Measurements from ENCODE around the gene SIGMAR1. TPM values are rescaled to one million over a fixed set of nuclear protein-coding genes. Genes with fewer than 3 reads are reported as not detected.

The SIGMAR1 gene
- polyA plus RNA-seq, 4 donors, result 44.0 to 57.1 (median 49.5) TPM

Other genes starting within 250 kb of the SIGMAR1 start
- gene FAM219A, start 179.2 kb downstream of the SIGMAR1 start, polyA plus RNA-seq (ENCODE audit: insufficient read length in 4 of 4), result 10 to 100 TPM; 12.9 to 15.2 (median 13.4) TPM
- gene DNAI1, start 179.0 kb downstream of the SIGMAR1 start, polyA plus RNA-seq (ENCODE audit: insufficient read length in 4 of 4), result 1 to 10 TPM in 3 of 4 donors, under 1 TPM in 1; 0.99 to 5.7 (median 3.7) TPM
- gene ENHO, start 114.8 kb downstream of the SIGMAR1 start, polyA plus RNA-seq (ENCODE audit: insufficient read length in 4 of 4), result 1 to 10 TPM; 1.5 to 2.8 (median 2.1) TPM
- gene CNTFR, start 48.1 kb downstream of the SIGMAR1 start, polyA plus RNA-seq (ENCODE audit: insufficient read length in 4 of 4), result 10 to 100 TPM; 33.1 to 59.9 (median 47.4) TPM
- 10 to 100 TPM; 26.5 to 38.1 (median 30.7) TPM for gene RPP25L, start 25.7 kb downstream of the SIGMAR1 start, polyA plus RNA-seq (ENCODE audit: insufficient read length in 4 of 4)
- 100 to 1,000 TPM in 3 of 4 donors, 10 to 100 TPM in 1; 95.2 to 108 (median 103) TPM for gene DCTN3, start 17.3 kb downstream of the SIGMAR1 start, polyA plus RNA-seq (ENCODE audit: insufficient read length in 4 of 4)
- under 1 TPM in 3 of 4 donors, not detected in 1; 0.16 to 0.21 (median 0.19) TPM for gene ARID3C, start 8.7 kb downstream of the SIGMAR1 start, polyA plus RNA-seq (ENCODE audit: insufficient read length in 4 of 4)
- gene GALT, start 8.9 kb upstream of the SIGMAR1 start, polyA plus RNA-seq (ENCODE audit: insufficient read length in 4 of 4), result 10 to 100 TPM; 57.7 to 88.7 (median 70.9) TPM
- 10 to 100 TPM; 45.0 to 77.6 (median 68.5) TPM for gene IL11RA, start 14.4 kb upstream of the SIGMAR1 start, polyA plus RNA-seq (ENCODE audit: insufficient read length in 4 of 4)
- under 1 TPM in 3 of 4 donors, not detected in 1; 0.23 to 0.44 (median 0.41) TPM for gene CCL27, start 24.9 kb upstream of the SIGMAR1 start, polyA plus RNA-seq (ENCODE audit: insufficient read length in 4 of 4)
- gene CCL19, start 53.5 kb upstream of the SIGMAR1 start, polyA plus RNA-seq (ENCODE audit: insufficient read length in 4 of 4), result under 1 TPM in 1 of 4 donors, not detected in 3; 0.28 TPM
- gene CCL21, start 72.3 kb upstream of the SIGMAR1 start, polyA plus RNA-seq (ENCODE audit: insufficient read length in 4 of 4), result 10 to 100 TPM in 2 of 4 donors, 1 to 10 TPM in 2; 6.5 to 21.2 (median 10.8) TPM

Measured in left renal cortex interstitium (tissue), 4 donors.